ENCODE results near the gene TNFSF12. TPM values are rescaled to one million over a fixed set of nuclear protein-coding genes. Genes with fewer than 3 reads are reported as not detected.

Gene TNFSF12
- total and polyA plus RNA-seq, 9 of the 15 experiments (the other 6 are each of a cell fraction or from before 2014, with no cell fraction given), result 0.03 to 0.95 (median 0.19) TPM; not detected in 3

DNA sequence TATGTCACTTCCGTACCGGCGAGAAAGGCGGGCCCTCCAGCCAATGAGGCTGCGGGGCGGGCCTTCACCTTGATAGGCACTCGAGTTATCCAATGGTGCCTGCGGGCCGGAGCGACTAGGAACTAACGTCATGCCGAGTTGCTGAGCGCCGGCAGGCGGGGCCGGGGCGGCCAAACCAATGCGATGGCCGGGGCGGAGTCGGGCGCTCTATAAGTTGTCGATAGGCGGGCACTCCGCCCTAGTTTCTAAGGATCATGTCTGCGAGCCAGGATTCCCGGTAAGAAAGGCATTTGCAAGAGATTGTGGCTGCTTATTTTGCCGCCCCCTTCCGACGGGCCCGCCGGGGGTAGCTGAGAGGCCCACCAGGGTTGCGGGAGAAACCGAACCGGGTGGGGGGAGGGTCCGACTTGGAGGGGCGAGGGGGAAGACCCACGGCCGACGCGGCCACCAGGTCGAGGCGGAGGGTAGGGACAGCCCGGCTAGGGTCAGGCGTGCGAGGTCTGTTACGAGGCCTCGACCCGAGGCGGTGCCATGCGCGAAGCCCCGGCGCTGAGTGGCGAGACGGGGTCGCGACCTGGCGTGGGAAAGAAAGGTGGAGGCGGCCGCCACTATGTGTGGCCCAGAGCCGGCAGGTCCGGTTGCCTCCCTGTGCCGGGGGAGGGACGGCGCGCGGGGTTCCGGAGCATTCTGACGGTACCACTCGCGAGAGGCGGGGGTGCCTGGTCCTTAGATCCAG, 23.9 kb downstream of the TNFSF12 start (continued):
- TF ChIP-seq, protein P1, sequence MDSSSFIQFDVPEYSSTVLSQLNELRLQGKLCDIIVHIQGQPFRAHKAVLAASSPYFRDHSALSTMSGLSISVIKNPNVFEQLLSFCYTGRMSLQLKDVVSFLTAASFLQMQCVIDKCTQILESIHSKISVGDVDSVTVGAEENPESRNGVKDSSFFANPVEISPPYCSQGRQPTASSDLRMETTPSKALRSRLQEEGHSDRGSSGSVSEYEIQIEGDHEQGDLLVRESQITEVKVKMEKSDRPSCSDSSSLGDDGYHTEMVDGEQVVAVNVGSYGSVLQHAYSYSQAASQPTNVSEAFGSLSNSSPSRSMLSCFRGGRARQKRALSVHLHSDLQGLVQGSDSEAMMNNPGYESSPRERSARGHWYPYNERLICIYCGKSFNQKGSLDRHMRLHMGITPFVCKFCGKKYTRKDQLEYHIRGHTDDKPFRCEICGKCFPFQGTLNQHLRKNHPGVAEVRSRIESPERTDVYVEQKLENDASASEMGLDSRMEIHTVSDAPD (CRISPR knock-in tag; IDR thresholded peaks at IDR 0.05), result no peak
- no peak for TF ChIP-seq PCBP1 (IDR thresholded peaks at IDR 0.05; ENCODE audit: low read depth, low read length, poor library complexity, severe bottlenecking)
- no peak for TF ChIP-seq FOXA1 (IDR thresholded peaks at IDR 0.05; ENCODE audit: borderline replicate concordance)
- no peak for TF ChIP-seq ZNF76 (CRISPR knock-in tag; IDR thresholded peaks at IDR 0.05; ENCODE audit: borderline replicate concordance)
- no peak for TF ChIP-seq BRF1 (IDR thresholded peaks at IDR 0.05; ENCODE audit: borderline replicate concordance, extremely low read depth, insufficient read length)
- TF ChIP-seq ZNF668 (CRISPR knock-in tag; IDR thresholded peaks at IDR 0.05), result no peak
- TF ChIP-seq, protein P2, sequence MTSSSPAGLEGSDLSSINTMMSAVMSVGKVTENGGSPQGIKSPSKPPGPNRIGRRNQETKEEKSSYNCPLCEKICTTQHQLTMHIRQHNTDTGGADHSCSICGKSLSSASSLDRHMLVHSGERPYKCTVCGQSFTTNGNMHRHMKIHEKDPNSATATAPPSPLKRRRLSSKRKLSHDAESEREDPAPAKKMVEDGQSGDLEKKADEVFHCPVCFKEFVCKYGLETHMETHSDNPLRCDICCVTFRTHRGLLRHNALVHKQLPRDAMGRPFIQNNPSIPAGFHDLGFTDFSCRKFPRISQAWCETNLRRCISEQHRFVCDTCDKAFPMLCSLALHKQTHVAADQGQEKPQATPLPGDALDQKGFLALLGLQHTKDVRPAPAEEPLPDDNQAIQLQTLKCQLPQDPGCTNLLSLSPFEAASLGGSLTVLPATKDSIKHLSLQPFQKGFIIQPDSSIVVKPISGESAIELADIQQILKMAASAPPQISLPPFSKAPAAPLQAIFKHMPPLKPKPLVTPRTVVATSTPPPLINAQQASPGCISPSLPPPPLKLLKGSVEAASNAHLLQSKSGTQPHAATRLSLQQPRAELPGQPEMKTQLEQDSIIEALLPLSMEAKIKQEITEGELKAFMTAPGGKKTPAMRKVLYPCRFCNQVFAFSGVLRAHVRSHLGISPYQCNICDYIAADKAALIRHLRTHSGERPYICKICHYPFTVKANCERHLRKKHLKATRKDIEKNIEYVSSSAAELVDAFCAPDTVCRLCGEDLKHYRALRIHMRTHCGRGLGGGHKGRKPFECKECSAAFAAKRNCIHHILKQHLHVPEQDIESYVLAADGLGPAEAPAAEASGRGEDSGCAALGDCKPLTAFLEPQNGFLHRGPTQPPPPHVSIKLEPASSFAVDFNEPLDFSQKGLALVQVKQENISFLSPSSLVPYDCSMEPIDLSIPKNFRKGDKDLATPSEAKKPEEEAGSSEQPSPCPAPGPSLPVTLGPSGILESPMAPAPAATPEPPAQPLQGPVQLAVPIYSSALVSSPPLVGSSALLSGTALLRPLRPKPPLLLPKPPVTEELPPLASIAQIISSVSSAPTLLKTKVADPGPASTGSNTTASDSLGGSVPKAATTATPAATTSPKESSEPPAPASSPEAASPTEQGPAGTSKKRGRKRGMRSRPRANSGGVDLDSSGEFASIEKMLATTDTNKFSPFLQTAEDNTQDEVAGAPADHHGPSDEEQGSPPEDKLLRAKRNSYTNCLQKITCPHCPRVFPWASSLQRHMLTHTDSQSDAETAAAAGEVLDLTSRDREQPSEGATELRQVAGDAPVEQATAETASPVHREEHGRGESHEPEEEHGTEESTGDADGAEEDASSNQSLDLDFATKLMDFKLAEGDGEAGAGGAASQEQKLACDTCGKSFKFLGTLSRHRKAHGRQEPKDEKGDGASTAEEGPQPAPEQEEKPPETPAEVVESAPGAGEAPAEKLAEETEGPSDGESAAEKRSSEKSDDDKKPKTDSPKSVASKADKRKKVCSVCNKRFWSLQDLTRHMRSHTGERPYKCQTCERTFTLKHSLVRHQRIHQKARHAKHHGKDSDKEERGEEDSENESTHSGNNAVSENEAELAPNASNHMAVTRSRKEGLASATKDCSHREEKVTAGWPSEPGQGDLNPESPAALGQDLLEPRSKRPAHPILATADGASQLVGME (CRISPR knock-in tag; IDR thresholded peaks at IDR 0.05), result no peak
- peak; percentile 88 for TF ChIP-seq CHD2 (IDR thresholded peaks at IDR 0.05; ENCODE audit: low read depth, low read length)
- TF ChIP-seq, protein P3, sequence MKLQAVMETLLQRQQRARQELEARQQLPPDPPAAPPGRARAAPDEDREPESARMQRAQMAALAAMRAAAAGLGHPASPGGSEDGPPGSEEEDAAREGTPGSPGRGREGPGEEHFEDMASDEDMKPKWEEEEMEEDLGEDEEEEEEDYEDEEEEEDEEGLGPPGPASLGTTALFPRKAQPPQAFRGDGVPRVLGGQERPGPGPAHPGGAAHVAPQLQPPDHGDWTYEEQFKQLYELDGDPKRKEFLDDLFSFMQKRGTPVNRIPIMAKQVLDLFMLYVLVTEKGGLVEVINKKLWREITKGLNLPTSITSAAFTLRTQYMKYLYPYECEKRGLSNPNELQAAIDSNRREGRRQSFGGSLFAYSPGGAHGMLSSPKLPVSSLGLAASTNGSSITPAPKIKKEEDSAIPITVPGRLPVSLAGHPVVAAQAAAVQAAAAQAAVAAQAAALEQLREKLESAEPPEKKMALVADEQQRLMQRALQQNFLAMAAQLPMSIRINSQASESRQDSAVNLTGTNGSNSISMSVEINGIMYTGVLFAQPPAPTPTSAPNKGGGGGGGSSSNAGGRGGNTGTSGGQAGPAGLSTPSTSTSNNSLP (IDR thresholded peaks at IDR 0.05; ENCODE audit: borderline replicate concordance, low read depth, low read length), result peak; percentile 55; the same call in 1 of the 2 replicates
- no peak for TF ChIP-seq ZC3H11A (IDR thresholded peaks at IDR 0.05; ENCODE audit: low read depth, low read length)
- TF ChIP-seq PRPF4 (IDR thresholded peaks at IDR 0.05; ENCODE audit: insufficient read depth, low read depth, low read length, poor library complexity, severe bottlenecking), result peak; percentile 96
- TF ChIP-seq L3MBTL2 (IDR thresholded peaks at IDR 0.05), result no peak
- TF ChIP-seq TCF7L2 (IDR thresholded peaks at IDR 0.05; ENCODE audit: low read depth, low read length), result no peak
- TF ChIP-seq ELF1 (tag; IDR thresholded peaks at IDR 0.05), result peak; percentile 81
- TF ChIP-seq CAMTA2 (CRISPR knock-in tag; conservative IDR thresholded peaks at IDR 0.05), result no peak
- TF ChIP-seq CREM (IDR thresholded peaks at IDR 0.05; ENCODE audit: low read depth), result peak; percentile 93
- TF ChIP-seq KLF13 (tag; IDR thresholded peaks at IDR 0.05; ENCODE audit: borderline replicate concordance, low read depth), result no peak
- no peak for TF ChIP-seq ZNF696 (CRISPR knock-in tag; conservative IDR thresholded peaks at IDR 0.05)
- no peak for TF ChIP-seq PHB (CRISPR knock-in tag; IDR thresholded peaks at IDR 0.05)
